ENCODE measurements around the gene REV3L. TPM values are rescaled to one million over a fixed set of nuclear protein-coding genes. Genes with fewer than 3 reads are reported as not detected.

The REV3L gene
- total RNA-seq, 1 experiment from 2014 or later: 5.7 TPM

GRCh38 chr6:111445861-111446267 lies 37.2 kb downstream of the REV3L start:
- Mint-ChIP-seq H3K9me3 (no peaks in the 10 kb centered on the region), H3K27ac (no peak overlapping the region), H3K4me1 (no peaks in the 10 kb centered on the region), H3K4me3 (no peak overlapping the region), H3K36me3 (no peaks in the 10 kb centered on the region), H3K27me3 (ENCODE audit: low read depth) (peaks cover 57% of the 10 kb centered on the region)
- no peak for TF ChIP-seq GABPB1 (CRISPR knock-in tag; IDR thresholded peaks at IDR 0.05)
- no peak for TF ChIP-seq FOXJ3 (CRISPR knock-in tag; IDR thresholded peaks at IDR 0.05; ENCODE audit: borderline replicate concordance)
- TF ChIP-seq FOXP4 (CRISPR knock-in tag; IDR thresholded peaks at IDR 0.05): no peak
- no peak for TF ChIP-seq IRF2 (CRISPR knock-in tag; IDR thresholded peaks at IDR 0.05; ENCODE audit: borderline replicate concordance, low read depth)
- TF ChIP-seq NFATC4 (CRISPR knock-in tag; IDR thresholded peaks at IDR 0.05): no peak
- no peak for TF ChIP-seq E2F5 (CRISPR knock-in tag; IDR thresholded peaks at IDR 0.05)
- no peak for TF ChIP-seq HMGA2 (CRISPR knock-in tag; IDR thresholded peaks at IDR 0.05)
- TF ChIP-seq ZNF532 (CRISPR knock-in tag; IDR thresholded peaks at IDR 0.05; ENCODE audit: borderline replicate concordance): no peak
- no peak for TF ChIP-seq PREB (CRISPR knock-in tag; IDR thresholded peaks at IDR 0.05; ENCODE audit: borderline replicate concordance)
- ChIA-PET CTCF (no interaction called here), POLR2A (no interaction called here)
- DNase-seq (ENCODE audit: low spot score) (no peak), ATAC-seq (no peak)

- ChIA-PET POLR2A (interaction anchor here (0.6 kb wide), 1 partner anchor 190 kb away, joined by 3 read pairs; no protein-coding TSS in a partner anchor), CTCF (no interaction called here)
- H3K9me3 Mint-ChIP-seq: no peaks in the 10 kb centered on the region
- H3K27ac Mint-ChIP-seq: no peak overlapping the region
- DNase-seq (ENCODE audit: low spot score) (no peak), ATAC-seq (no peak)
- H3K36me3 Mint-ChIP-seq: no peaks in the 10 kb centered on the region
- H3K4me3 Mint-ChIP-seq: no peak overlapping the region
- no peaks in the 10 kb centered on the region for H3K4me1 Mint-ChIP-seq
- H3K27me3 Mint-ChIP-seq (ENCODE audit: low read depth): peaks cover 47% of the 10 kb centered on the region
- TF ChIP-seq GRHL2 (CRISPR knock-in tag; IDR thresholded peaks at IDR 0.05; ENCODE audit: insufficient replicate concordance, severe bottlenecking): no peak
- TF ChIP-seq MLX (CRISPR knock-in tag; IDR thresholded peaks at IDR 0.05): no peak
- TF ChIP-seq TEAD1 (CRISPR knock-in tag; IDR thresholded peaks at IDR 0.05): no peak
- TF ChIP-seq KAT7 (CRISPR knock-in tag; IDR thresholded peaks at IDR 0.05; ENCODE audit: borderline replicate concordance): no peak
- no peak for TF ChIP-seq CREM (CRISPR knock-in tag; IDR thresholded peaks at IDR 0.05)
- TF ChIP-seq SP1 (CRISPR knock-in tag; conservative IDR thresholded peaks at IDR 0.05): no peak
- no peak for TF ChIP-seq SOX15 (CRISPR knock-in tag; IDR thresholded peaks at IDR 0.05)
- TF ChIP-seq HMGXB4 (CRISPR knock-in tag; IDR thresholded peaks at IDR 0.05): no peak
- TF ChIP-seq ZNF263 (CRISPR knock-in tag; IDR thresholded peaks at IDR 0.05; ENCODE audit: low read depth): no peak
- TF ChIP-seq ZNF425 (CRISPR knock-in tag; conservative IDR thresholded peaks at IDR 0.05): no peak
- TF ChIP-seq FOXP1 (CRISPR knock-in tag; IDR thresholded peaks at IDR 0.05; ENCODE audit: borderline replicate concordance): no peak
- no peak for TF ChIP-seq ZSCAN18 (CRISPR knock-in tag; IDR thresholded peaks at IDR 0.05)
- TF ChIP-seq EMX1 (CRISPR knock-in tag; IDR thresholded peaks at IDR 0.05): no peak
Measured at GRCh38 chr6:111444794-111445193, 38.2 kb downstream of the REV3L start.

All from WTC11 (cell line).